Activated CD8-positive, alpha-beta memory T cell treated with anti-CD3 and anti-CD28 coated beads for 48 hours (primary cell): Measurements from ENCODE around the gene CCDC138.

Source experiments
- DNase-seq, 3 experiments: peaks; one replicate each; pipeline ENCODE4 v3.0.0-alpha.2; 2020; ENCODE audit warnings: low read depth in 2 of 3, low spot score in 2 of 3

CCDC138 gene

DNA sequence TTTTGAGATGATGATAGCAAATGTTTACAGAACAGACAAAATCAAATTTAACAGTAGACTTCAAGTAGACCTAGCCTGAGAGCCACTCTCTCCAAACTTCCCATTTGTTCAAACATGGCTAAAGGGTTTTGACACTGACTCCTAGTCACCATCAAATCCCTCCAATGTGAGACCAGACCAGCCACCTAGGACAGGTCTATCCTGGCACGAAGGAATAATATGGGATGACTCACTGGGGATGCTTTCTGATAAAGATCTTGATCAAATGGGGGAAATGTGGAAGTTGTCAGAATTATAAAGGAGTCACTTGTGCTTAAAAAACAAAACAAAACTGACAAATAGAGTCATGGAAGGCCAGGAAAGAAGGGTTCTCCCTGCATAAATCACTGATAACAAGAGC is 106.7 kb downstream of the CCDC138 start:
- DNase-seq = no peak

- no peak for DNase-seq
Observed at GRCh38 chr2:108894766-108895165, 108.2 kb downstream of the CCDC138 start.

GRCh38 chr2:108895188-108895587 is 108.6 kb downstream of the CCDC138 start:
- no peak for DNase-seq

DNA sequence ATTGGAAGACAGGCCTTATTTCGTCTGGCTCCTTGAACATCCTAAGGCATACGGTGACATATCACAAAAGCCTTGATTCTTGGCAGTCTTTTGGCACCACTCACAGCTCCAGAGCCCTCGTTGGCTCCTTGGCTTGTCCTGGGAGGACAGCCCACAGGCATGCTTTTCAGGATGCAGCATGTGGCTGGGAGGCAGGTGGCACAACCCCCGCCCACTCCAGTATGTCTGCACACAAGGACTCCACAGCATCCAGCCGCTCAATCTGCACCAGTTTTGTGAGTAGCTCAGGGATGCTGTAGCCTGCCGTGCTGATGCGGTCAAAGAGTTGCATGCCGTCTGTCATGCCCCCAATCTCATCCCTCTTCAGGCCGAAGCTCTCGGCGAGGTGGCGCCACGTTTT is 110.2 kb downstream of the CCDC138 start:
- DNase-seq = no peak

DNA sequence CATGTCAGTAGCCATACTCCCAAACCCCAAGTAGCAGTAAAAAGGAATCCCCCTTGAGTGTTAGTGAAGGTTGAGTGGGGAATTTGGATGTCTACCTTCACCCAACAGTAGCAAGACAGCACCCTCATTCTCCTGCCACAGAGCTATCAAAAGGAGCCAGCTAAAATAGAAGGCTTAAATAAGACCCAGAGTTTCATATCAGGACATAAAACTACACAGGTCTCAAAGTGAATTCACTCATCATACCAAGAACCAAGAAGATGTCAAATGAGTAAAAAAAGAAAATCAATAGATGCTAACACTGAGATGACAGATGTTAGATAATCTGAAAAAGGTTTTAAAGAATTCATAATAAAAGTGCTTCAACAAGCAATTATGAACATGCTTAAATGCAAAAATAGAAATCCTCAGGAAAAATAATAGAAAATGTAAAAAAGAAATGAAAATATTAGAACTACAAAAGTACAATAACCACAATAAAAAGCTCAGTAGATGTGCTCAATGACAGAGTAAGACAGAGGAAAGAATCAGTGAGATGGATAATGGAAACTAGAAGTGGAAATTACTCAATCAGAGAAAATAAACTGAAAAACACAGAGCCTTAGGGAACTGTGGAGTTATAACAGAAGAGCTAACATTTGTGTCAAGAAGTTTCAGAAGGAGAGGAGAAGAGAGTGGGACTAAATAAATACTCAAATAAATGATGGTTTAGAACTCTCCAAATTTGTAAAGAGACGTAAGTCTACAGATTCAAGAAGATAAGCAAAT is 111.9 kb downstream of the CCDC138 start:
- DNase-seq = no peak

- DNase-seq = no peak
Observed at GRCh38 chr2:108904680-108905079, 118.1 kb downstream of the CCDC138 start.

DNA sequence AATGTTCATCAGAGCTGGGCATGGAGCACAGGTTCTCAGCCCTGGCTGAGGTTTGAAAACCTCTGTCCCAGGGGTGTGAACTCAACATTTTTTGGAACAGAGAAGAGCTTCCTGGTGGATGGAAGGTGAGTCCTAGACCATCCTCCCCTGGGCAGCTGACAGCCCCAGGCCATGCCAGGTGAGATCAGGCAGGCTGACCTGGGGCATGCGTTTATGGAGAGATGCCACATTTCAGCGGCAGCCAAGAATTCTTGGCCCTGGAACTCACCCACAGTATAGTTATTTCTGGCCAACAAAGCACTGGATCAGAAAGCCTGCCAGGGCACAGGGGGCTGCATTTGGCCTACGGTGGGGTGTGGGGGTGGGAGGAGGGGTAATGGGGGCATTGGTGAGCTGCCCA is 118.6 kb downstream of the CCDC138 start:
- DNase-seq = no peak

GRCh38 chr2:108905906-108906305 is 119.3 kb downstream of the CCDC138 start:
- no peak for DNase-seq

GRCh38 chr2:108906403-108907077 is 120.0 kb downstream of the CCDC138 start:
- no peak for DNase-seq

DNA sequence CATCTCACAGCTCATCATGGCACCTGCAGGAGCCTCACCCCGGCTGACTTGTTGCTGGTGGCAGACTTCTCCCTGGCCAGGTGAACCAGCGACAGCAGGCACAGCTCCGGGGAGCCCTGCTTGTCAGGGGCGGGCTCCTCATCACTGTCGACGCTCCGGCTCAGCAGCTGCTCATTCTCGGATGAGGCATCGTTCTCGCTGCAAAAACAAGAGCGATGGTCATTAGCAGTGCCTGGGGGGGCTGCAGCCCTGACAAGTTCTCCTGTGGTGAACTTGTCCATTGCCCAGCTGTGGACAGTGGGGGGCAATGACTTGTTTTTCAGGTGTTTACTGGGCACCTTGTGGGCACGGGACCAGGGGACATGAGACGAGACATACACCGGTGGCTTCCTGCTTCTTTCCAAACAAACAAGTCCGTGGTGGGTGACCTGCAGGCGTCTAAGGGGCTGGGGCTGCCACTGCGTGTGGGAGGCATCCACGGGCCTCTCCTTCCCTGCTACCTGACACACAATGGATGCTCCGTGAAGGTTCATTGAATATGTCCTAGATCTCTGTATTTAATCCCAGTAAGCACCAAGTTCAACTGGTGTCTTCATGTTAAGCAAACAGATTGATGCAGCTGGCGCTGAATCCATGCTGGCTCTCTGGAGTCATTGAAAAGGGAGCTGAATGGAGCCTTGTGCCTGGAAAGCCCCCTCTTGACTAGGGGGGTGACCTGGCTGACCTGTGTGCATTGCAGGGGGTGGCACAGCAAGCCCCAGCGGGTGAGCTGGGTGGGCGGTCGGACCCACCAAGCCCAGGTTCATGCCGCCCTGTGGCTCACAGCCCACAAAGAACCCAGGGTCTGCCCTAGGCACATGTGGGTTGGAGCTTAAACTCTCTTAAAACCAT is 121.5 kb downstream of the CCDC138 start:
- no peak for DNase-seq

- no peak for DNase-seq
Observed at GRCh38 chr2:108908713-108909070, 122.1 kb downstream of the CCDC138 start.

- DNase-seq = no peak
Observed at GRCh38 chr2:108909275-108909823, 122.8 kb downstream of the CCDC138 start.

DNA sequence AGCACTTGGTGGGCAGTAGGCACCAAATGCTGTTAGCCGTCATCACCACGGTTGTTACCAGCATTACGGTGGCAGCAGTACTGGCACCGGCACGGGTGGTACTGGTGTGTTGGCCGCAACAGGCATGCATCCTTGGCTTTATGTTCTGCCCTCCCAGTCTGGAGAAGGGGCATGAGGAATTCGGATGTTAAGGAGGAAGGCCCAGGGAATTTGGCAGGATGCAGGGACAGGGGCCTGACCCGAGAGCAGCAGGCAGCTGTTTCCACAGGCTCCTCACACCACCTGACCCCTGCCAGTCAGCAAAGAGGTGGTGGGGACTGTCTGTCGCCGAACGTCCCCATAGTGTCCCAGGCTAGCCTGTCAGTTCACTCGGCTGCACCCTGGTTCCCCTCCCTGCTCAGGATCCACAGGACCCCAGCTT is 123.5 kb downstream of the CCDC138 start:
- no peak for DNase-seq

DNA sequence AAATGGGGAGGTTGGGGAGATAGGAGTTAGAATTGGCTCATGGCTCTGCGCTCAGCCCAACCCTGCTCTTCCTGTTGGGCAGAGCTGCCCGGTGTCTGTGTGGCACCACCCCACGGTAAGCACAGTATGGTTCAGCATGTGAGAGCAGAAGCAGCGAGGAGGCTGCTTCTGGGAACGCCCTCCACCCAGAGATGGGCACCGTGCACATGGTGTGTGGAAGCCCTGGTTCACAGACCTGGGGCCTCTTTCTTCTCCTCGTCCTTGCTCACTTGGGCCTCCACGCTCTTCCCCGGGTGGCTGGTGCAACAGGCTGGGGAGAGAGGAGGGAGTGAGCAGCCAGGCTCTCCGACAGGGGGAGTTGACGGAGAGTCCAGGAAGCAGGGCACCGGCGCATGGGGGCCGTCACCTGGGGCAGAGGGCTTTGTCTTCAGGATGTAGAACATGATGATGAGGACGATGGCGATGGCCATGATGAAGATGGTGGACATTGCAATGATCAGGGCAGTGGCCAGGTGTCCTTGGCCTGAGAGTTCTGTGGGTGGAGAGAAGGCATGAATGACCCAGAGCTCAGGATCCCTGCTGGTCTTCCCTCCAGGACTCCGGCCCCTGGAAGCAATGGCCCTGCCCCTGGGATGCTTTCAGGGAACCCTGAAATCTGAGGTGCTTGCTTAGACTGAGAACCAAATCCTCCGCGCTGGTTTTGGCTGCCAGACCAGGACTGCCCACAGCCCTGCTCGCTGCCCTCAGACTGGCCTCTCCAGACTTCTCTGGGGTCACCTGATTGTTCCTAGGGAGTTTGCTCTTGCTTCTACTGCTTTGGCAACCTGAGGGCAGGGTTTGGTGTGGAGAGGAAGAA is 124.2 kb downstream of the CCDC138 start:
- no peak for DNase-seq

- no peak for DNase-seq
Observed at GRCh38 chr2:108911401-108911800, 124.8 kb downstream of the CCDC138 start.

DNA sequence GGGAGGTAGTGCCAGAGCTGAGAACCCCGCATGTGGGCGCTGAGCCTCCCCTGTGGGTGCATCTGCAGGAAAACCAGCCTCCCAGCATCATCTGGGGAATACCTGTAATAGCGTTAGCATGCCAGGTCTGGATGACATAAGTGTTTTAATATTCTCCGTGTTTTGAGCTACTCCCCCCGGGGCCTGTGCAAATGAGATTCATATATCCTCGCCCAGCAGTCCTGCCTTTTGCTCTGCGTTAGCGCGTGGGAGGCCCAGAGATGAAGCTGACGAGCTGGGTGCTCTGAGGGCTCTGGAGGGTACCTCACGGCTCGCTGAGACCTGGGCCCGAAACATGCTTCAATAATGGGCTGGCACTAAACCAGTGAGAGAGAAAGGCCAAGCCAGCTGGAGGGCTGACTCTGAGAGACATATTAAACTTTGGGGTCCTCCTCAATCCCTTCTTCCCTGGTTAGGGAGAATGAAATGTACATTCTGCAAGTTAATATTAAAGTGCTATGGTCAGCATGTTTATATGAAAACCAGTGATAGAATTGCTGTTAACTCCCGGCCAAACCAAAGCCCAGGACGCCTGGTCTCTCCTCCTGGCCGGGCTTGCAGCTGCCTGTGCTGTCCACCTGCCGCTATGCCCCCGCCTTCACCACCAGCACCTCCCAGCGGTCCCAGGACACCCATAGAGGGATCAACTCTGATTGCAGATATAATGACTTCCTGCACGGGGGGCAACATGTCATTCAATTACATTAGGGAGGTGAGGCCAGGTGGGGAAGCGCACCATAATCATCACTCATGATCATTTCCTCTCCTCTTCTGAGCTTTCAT is 125.4 kb downstream of the CCDC138 start:
- DNase-seq = no peak

DNA sequence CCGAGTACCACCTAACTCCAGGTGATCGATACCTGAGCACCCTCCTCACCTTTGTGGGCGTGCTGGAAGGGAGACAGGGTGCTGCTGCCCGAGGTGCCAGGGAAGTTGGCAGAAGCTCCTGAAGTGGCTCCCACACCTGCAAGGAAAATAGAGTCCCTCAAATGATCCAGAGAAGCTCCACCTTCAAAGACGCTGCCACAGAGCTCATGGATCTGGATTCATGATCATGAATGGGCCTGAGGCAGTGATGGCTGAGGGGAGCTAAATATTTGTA is 126.0 kb downstream of the CCDC138 start:
- DNase-seq = no peak

DNA sequence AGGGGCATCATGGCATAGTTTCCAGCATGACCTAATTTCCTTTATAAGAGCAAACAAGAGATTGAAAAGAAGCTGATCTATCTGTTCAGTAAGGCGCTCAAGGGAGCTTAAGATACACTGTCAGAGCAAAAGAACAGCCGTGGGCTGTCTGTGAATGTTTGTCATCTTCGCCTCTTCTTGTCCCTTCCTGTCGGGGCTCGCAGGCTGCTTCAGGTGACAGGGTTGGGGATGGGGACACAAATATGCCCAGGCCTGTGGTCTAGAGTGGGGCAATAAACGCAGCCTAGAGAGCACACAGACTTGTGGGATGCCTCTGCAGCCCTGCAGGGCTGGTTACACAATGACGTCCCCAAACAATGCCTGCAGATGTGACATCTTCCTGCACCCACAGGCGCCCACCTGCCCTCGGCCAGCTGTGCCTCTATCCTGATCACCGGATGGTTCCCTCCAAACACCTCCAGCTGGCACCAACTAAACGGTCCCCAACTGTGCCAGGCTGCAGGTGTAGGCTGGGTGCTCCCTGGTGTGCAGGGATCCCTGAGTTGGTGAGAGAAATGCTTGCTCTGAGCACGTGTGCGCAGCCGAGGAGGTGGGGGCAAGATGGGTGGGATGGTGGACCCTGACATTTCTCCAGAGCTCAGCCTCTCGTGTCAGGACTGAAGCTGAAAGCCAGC is 129.7 kb downstream of the CCDC138 start:
- DNase-seq = no peak

DNA sequence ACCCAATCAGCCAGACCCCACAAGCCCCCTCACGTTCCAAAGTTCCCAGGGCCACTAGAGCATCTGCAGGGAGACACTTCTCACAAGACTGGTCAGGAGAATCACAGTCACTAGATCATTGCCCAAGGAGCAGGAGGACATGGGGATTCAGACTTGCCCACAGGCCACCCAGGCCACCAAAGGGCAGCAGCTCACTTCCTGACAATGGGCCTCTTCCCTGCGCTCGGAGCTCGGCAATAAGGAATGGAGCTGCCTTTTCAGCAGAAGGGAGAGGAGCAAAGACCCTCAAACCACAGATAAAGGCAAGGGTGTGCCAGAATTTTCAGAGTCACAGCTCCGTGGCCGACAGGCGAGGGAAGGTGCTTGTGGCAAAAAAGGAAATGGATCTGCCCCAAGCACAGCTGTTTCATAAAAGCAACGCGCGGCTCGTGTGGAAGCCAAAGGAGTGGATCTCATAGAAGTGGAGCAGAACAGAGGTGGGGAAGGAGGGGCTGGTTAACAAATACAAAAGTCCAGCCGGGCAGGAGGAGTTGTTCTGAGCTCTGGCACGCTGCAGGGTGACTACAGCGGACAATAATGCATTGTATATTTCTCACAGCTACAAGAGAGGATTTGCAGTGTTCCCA is 130.3 kb downstream of the CCDC138 start:
- DNase-seq = no peak
